ENCODE results near the gene ATP13A2. TPM values are rescaled to one million over a fixed set of nuclear protein-coding genes. Genes with fewer than 3 reads are reported as not detected.

The ATP13A2 gene
- total RNA-seq, 1 donor from 2014 or later, result 87.1 TPM

Other genes with a start within 250 kb of the ATP13A2 start
- gene RNU1-2, start 115.9 kb downstream of the ATP13A2 start, total RNA-seq, result 1,358 TPM
- gene CROCC, start 90.0 kb downstream of the ATP13A2 start, total RNA-seq, result 33.0 TPM
- gene MFAP2, start 31.3 kb downstream of the ATP13A2 start, total RNA-seq, result 19.8 TPM
- gene SDHB, start 42.1 kb upstream of the ATP13A2 start, total RNA-seq, result 89.7 TPM
- 8.6 TPM for gene PADI2, start 107.5 kb upstream of the ATP13A2 start, total RNA-seq
- not detected for gene PADI1, start 193.2 kb upstream of the ATP13A2 start, total RNA-seq
- 0.72 TPM for gene PADI3, start 237.2 kb upstream of the ATP13A2 start, total RNA-seq

Data from mucosa of gallbladder (tissue), 1 donor.